GM12864 (cell line): ENCODE data around the gene PFKM.

ENCODE experiments used
- DNase-seq: peaks from one replicate; pipeline ENCODE4 v3.0.0-alpha.2; 2011; ENCODE audit warnings: low read depth
- H3K4me3 ChIP-seq: 2 replicates; pipeline ENCODE4 v1.5.1; 2011; ENCODE audit warnings: mild to moderate bottlenecking, low read depth, low read length, control low read depth
- TF ChIP-seq, protein P1 (sequence below): IDR thresholded peaks from 2 replicates; pipeline ENCODE4 v1.5.1; 2011; ENCODE audit warnings: low read depth, mild to moderate bottlenecking, moderate library complexity, low read length, control low read depth, inconsistent platforms; ENCODE audit errors: missing control alignments

Gene PFKM

DNA sequence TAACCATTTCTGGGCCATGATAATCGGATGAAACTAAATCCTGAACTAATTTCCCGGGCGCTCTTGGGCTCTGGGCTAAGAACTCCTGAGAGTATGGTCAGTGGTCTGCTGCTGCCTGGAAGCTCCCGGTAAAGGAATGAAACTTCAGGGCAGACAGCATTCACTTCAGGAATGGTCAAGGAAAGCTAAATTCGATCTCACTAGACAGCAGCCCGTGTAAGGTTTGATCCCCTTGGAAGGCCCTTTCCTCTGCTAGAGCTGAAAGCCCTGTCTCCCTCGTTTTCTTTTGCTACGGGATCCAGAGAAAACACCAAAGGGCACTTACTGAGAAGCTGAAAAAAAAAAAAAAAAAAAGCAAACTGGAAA, 37.5 kb downstream of the PFKM start:
- no peak for DNase-seq
- H3K4me3 ChIP-seq = peak overlapping the region; percentile 95
- TF ChIP-seq, protein P1, sequence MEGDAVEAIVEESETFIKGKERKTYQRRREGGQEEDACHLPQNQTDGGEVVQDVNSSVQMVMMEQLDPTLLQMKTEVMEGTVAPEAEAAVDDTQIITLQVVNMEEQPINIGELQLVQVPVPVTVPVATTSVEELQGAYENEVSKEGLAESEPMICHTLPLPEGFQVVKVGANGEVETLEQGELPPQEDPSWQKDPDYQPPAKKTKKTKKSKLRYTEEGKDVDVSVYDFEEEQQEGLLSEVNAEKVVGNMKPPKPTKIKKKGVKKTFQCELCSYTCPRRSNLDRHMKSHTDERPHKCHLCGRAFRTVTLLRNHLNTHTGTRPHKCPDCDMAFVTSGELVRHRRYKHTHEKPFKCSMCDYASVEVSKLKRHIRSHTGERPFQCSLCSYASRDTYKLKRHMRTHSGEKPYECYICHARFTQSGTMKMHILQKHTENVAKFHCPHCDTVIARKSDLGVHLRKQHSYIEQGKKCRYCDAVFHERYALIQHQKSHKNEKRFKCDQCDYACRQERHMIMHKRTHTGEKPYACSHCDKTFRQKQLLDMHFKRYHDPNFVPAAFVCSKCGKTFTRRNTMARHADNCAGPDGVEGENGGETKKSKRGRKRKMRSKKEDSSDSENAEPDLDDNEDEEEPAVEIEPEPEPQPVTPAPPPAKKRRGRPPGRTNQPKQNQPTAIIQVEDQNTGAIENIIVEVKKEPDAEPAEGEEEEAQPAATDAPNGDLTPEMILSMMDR = no peak

DNA sequence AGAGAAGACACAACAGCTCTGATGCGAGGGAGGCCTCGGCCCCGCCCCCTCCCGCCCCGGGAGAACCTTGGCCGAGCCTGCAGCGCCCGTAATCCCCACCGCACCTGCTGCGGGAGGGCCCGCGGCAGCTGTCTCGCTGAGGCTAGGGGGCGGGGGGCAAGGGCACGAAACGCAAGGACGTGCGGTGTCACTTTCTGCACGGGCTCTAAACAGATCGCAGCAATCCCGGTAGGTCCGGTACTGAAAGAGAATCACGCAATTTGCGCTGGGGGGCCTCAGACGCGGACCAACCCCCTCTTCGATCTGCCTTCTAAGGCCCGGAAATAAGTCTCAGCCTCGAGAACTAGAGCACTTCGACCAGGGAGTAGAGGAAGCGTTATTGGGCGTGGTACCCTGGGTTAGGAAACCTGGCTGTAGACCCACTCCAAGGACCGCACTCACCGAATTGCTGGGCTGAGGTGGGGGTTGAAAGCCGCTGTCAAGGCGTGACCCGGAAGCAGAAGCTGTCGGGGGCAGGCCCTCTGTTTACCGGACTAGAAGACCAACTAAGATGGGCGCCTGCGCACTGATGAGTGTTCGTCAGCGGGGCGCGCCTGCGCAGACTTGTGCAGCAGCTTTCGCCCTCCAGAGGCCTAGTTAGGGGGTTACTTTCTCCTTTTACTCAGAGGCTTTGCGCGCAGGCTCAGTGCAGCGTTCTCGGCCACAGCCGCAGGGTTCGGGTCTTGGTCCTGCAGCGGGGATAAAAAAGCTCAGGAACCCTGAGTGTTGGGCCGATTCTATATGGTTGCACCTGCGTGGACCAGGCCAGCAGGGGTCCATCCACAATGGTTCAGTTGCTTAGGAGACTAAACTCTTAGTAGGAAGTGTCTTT, 38.1 kb downstream of the PFKM start, which contains the start of gene ASB8:
Gene ASB8, minus strand, starts transcription at position 498 of the 871 bp plus-strand sequence. CDS start 4,019 bp downstream, outside the sequence.
- DNase-seq = peak; percentile 97
- TF ChIP-seq, protein P1 = peak; percentile 45

DNA sequence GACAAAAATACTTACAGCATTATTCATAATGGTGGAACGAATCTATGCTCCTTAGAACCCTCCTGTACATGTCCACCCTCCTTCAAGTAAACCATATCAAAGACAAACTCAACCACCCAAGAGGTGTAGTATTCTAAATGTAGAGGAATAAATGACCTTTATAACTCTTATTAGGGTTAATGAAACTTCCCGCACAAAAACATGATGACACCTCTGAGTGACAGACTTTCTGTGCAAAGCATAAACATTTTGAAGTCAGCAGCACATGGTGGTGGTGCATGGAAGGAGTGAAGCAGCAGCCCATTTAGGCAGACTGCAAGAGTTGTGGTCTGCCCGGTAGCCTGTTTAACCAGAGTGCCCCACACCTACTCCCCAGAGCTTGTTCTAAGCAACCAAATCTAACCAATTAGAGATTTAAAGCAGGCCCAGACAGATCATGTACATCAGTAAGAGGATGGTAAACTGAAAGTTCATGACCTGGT, 38.8 kb downstream of the PFKM start:
- DNase-seq = no peak
- TF ChIP-seq, protein P1 = no peak
- peak overlapping the region; percentile 95 for H3K4me3 ChIP-seq

More for the DNA sequence above, 38.1 kb downstream of the PFKM start, which contains the start of gene ASB8:
- peak within 1 kb of the TSS; percentile 95 for H3K4me3 ChIP-seq

DNA sequence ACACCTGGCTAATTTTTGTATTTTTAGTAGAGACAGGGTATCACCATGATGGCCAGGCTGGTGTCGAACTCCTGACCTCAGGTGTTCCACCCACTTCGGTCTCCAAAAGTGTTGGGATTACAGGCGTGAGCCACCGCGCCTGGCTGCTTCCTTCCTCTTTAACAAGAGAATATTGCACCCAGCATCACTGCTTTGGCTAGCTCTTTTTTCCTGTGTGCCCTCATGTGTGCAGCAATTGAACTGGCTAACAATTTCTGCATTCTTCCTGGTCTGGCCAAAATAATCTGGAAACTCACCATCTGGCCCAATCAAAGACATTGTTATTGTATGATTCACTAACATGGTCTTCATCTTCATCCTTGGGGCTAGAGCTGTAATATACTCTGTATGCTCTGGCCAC, 40.9 kb downstream of the PFKM start:
- no peak for DNase-seq
- no peak overlapping the region for H3K4me3 ChIP-seq
- TF ChIP-seq, protein P1 = no peak

DNA sequence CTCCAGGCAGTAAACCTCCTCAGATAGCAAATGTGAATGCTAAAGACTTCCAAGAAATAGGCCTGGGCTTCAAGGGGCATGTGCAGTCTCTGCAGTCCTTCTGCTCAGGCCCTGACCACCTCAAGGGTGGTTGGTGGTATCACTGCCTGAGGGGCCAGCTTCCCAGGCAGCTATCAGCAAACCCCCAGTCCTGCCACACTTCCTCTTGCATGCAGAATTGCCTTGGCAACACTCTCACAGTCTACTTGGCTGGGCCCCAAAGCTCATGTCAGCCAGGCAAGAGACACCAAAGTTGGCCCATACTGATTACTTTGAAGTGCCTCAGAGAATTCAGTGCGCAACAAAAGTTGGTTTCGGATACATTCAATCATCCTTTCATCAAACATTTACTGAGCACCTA, 41.6 kb downstream of the PFKM start:
- no peak overlapping the region for H3K4me3 ChIP-seq
- DNase-seq = no peak
- TF ChIP-seq, protein P1 = no peak

DNA sequence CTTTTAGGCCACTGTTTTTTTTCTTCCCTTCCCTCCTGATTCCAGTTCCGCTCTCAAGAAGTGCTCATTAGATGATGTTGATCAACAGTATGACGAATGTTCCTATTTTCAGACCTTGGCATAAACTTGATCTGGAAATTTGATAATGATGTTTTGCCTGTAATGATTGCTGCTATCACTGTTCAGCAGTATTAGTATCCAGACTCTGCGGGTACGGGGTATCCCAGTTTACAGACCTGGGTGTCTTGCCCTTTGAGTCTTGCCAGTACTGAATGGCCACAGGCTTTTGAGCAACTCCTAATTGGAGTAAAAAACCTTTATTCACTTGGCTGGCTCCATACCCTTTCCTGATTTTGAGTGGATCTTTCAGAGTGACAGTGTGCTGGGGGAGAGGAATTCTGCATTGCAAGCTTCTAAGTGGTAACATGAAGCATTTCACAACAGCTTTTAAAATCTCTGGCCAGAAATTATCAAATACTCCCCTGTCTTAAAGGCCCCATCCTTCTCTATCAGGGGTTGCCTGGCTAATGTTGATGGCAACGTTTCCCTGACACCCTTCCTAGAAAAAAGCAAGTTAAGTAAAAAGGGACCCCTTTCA, 44.1 kb downstream of the PFKM start:
- no peak for DNase-seq
- no peak overlapping the region for H3K4me3 ChIP-seq
- TF ChIP-seq, protein P1 = no peak

DNA sequence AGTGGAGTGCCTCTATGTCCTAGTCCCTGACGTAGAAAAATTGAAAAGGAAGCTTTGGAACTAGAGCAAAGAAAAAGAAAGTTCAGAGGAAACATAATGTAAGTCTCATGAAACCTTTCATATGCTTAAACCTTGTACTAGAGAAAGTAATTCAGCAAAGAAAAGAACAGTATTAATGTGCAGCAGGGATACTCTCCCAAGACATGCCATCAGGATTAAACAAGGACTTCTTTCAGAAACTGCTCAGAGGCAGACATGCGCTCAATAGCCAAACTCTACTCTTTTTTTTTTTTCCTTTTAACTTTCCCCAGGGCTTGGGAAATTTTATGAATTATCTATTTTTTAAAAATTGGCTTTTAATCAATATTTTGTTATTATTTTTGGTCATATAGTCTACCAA, 45.3 kb downstream of the PFKM start:
- DNase-seq = no peak
- TF ChIP-seq, protein P1 = no peak

More for the DNA sequence above, 45.3 kb downstream of the PFKM start:
- H3K4me3 ChIP-seq = no peak overlapping the region
